Activated naive CD4-positive, alpha-beta T cell treated with anti-CD3 and anti-CD28 coated beads, Interleukin-2, amount 50 U/mL, for 72 hours (primary cell): ENCODE measurements around the gene OR3A1. TPM values are rescaled to one million over a fixed set of nuclear protein-coding genes. Genes with fewer than 3 reads are reported as not detected.
"Not testable (repeated sequence)": the region's sequence is repeated elsewhere in the genome, so short reads cannot be mapped to it uniquely, and the experiment has no call there.

Experiments
- ATAC-seq, 2 donors: fragments of 150-1000 bp; cut with Tn5 transposase; 2 replicates each; pipeline ENCODE4 v1.10.0; 2021; ENCODE audit warnings: mild to moderate bottlenecking in 2 of 2, moderate library complexity in 2 of 2
- DNase-seq, 2 donors: peaks; one replicate each; pipeline ENCODE4 v3.0.0; 2021 to 2022; ENCODE audit warnings: low spot score in 2 of 2
- H3K27ac Mint-ChIP-seq, 2 donors: one replicate each; pipeline ENCODE4 v1.8.0; 2022; ENCODE audit warnings: mild to moderate bottlenecking in 2 of 2, mixed read lengths in 2 of 2
- H3K36me3 Mint-ChIP-seq, 2 donors: one replicate each; pipeline ENCODE4 v1.8.0; 2022; ENCODE audit warnings: mixed read lengths in 2 of 2
- H3K9me3 Mint-ChIP-seq, 2 donors: one replicate each; pipeline ENCODE4 v1.8.0; 2022; ENCODE audit warnings: mixed read lengths in 2 of 2
- total RNA-seq, 2 donors: library from RNA; stranded (reverse); gene quantifications; one replicate each; pipeline ENCODE4 v1.2.3, GENCODE V29; 2022

Gene OR3A1
- under 1 TPM in 1 of 2 donors, not detected in 1; 0.25 TPM for total RNA-seq

- DNase-seq (no peak), ATAC-seq (no peak)
- H3K27ac Mint-ChIP-seq, result no peak within 1 kb of the TSS
- H3K9me3 Mint-ChIP-seq, result no peaks in the 10 kb centered on the region
- H3K36me3 Mint-ChIP-seq, result no peaks in the 10 kb centered on the region
Measured at GRCh38 chr17:3298260-3298659, at the start of gene OR3A1. Gene OR3A1, minus strand, starts transcription at chr17:3298360. Its CDS starts 5,778 bp downstream, at chr17:3292582.

DNA sequence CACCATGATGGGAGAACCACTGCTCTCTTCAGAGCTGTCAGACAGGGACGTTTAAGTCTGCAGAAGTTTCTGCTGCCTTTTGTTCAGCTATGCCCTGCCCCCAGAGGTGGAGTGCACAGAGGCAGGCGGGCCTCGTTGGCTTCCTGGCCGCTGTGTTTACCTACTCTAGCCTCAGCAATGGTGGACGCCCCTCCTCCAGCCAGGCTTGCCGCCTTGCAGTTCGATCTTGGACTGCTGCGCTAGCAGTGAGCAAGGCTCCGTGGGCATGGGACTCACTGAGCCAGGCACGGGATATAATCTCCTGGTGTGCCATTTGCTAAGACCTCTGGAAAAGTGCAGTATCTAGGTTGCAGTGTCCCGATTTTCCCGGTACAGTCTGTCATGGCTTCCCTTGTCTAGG lies 44.6 kb upstream of the OR3A1 start:
- H3K9me3 Mint-ChIP-seq, result peaks cover 17 to 25% of the 10 kb centered on the region in 2 donors
- peaks cover 0 to 31% of the 10 kb centered on the region in 2 donors for H3K36me3 Mint-ChIP-seq
- H3K27ac Mint-ChIP-seq, DNase-seq, ATAC-seq: not testable (repeated sequence)

DNA sequence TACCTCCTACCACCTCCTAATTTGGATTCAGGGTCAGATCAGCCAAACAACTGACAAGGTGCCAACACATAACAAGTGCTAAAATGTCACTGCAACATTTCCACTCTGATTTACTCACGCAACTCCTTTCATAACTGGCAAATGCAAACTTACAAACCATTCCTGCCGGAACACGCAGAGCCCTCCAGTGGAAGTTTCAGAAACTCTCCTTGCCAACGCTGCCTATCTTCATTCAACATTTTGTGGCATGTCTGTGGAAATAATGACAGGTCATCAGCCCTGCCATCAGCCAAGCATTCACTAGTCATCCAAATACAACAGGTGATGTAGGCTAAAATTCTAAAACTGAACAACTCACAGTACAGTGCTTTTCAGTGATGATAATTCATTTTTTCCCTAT lies 37.7 kb upstream of the OR3A1 start:
- DNase-seq (no peak), ATAC-seq (no peak)

GRCh38 chr17:3318336-3318735 lies 20.2 kb upstream of the OR3A1 start:
- Mint-ChIP-seq H3K9me3 (peaks cover 0 to 10% of the 10 kb centered on the region in 2 donors), H3K27ac (no peak overlapping the region), H3K36me3 (no peaks in the 10 kb centered on the region)
- no peak for DNase-seq
- no peak for ATAC-seq

More for the DNA sequence above, 37.7 kb upstream of the OR3A1 start:
- Mint-ChIP-seq H3K36me3 (peaks cover 4 to 11% of the 10 kb centered on the region in 2 donors), H3K9me3 (peaks cover 0 to 9% of the 10 kb centered on the region in 2 donors), H3K27ac (no peak overlapping the region)

GRCh38 chr17:3316836-3317235 lies 18.7 kb upstream of the OR3A1 start:
- DNase-seq (no peak), ATAC-seq (no peak)
- no peaks in the 10 kb centered on the region for H3K9me3 Mint-ChIP-seq
- no peak overlapping the region for H3K27ac Mint-ChIP-seq
- no peaks in the 10 kb centered on the region for H3K36me3 Mint-ChIP-seq

- no peak for DNase-seq
- Mint-ChIP-seq H3K36me3 (no peaks in the 10 kb centered on the region), H3K27ac (no peak overlapping the region), H3K9me3 (no peaks in the 10 kb centered on the region)
- ATAC-seq, result no peak
Measured at GRCh38 chr17:3308603-3309002, 10.4 kb upstream of the OR3A1 start.

DNA sequence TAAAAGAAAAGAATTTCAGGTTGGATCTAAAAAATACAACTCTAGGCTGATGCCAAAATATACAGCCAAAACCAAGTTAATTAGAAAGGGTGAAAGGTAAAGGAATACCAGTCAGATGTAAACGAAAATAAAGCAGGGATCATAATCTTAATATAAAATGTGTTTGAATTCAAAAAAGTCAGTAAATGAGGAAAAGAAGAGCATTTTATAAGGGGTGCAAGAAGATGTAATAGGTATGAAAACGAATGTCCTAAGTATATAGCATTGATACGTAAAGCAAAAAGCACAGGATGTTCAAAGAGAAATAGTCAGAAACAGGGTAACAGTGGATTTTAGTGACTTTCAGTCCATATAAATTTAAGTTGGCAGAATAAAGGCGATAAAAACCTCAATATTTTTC lies 2.5 kb downstream of the OR3A1 start:
- peaks cover 5% of the 10 kb centered on the region in 2 donors for H3K9me3 Mint-ChIP-seq
- H3K27ac Mint-ChIP-seq, result no peak overlapping the region
- no peaks in the 10 kb centered on the region for H3K36me3 Mint-ChIP-seq
- ATAC-seq (no peak), DNase-seq (no peak)

DNA sequence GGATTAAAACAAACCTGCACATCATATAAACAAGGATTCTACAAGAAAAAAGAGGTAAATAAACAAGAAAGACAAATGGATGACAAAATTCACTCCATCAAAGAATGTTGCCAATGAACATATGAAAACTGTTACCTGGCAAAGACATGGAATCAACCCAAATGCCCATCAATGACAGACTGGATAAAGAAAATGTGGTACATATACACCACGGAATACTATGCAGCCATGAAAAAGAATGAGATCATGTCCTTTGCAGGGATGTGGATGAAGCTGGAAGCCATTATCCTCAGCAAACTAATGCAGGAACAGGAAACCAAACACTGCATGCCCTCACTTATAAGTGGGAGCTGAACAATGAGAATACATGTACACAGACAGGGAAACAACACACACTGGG lies 4.6 kb downstream of the OR3A1 start:
- H3K36me3 Mint-ChIP-seq, H3K9me3 Mint-ChIP-seq, DNase-seq, ATAC-seq, H3K27ac Mint-ChIP-seq: not testable (repeated sequence)

DNA sequence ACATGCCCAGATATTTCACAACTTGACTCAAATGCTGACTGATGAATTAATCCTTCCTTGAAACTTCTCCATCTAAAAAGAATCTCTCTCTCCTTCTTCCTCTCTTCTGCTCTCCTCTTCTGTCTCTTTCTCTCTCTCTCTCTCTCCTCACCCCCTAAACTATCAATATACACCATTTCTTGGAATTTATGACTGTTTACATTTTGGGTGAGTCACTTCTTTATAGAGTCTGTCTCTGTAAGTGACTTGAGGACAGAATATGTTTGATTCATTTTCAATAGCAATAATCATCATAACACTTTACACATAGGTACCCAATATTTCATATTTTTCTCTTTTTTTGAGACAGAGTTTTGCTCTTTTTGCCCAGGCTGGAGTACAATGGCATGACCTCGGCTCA lies 15.3 kb downstream of the OR3A1 start:
- DNase-seq, result no peak
- no peak for ATAC-seq
- H3K9me3 Mint-ChIP-seq, result peaks cover 3 to 4% of the 10 kb centered on the region in 2 donors
- peaks cover 0 to 3% of the 10 kb centered on the region in 2 donors for H3K36me3 Mint-ChIP-seq
- H3K27ac Mint-ChIP-seq, result no peak overlapping the region

- DNase-seq (no peak), ATAC-seq (no peak)
- Mint-ChIP-seq H3K9me3 (peaks cover 12 to 14% of the 10 kb centered on the region in 2 donors), H3K36me3 (peaks cover 6 to 16% of the 10 kb centered on the region in 2 donors), H3K27ac (no peak overlapping the region)
Measured at GRCh38 chr17:3276126-3276525, 22.0 kb downstream of the OR3A1 start.

DNA sequence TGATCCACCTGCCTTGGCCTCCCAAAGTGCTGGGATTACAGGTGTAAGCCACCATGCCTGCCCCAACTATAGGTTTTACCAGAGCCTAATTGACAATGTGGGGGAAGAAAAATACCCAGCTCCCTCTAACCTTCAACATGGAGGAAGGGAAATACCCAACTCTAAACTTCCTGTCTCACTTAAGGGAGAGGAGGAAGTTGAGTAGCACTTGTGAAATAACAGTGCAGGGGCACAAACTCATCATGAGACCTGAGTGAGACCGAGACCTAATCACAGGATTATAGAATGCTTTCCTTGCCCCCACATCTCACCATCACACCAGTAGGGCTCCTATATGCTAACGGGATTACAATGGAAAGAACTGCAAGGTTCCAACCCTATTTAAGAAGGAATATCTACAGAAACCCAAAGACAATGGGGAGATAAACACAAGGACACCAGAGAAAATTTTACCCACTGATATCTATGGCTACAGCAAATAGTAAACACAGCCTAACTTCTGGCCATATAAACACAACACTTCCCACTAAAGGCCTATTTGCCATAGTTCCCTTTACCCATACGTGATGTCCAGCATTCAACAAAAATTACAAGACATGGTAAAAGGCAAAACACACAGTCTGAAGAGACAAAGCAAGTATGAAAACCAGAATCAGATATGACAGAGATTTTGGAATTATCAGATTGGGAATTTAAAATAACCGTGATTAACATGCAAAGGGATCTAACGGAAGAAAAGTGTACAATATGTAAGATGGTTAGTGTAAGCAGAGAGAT lies 26.9 kb downstream of the OR3A1 start:
- DNase-seq, result no peak
- Mint-ChIP-seq H3K36me3 (peaks cover 6 to 20% of the 10 kb centered on the region in 2 donors), H3K27ac (no peak overlapping the region), H3K9me3 (peaks cover 7 to 15% of the 10 kb centered on the region in 2 donors)
- no peak for ATAC-seq

- H3K27ac Mint-ChIP-seq, result no peak overlapping the region
- H3K36me3 Mint-ChIP-seq, result peaks cover 0 to 5% of the 10 kb centered on the region in 2 donors
- H3K9me3 Mint-ChIP-seq, result peaks cover 5 to 6% of the 10 kb centered on the region in 2 donors
- DNase-seq, result no peak
- no peak for ATAC-seq
Measured at GRCh38 chr17:3260600-3260999, 37.6 kb downstream of the OR3A1 start.

- ATAC-seq (no peak), DNase-seq (no peak)
- H3K9me3 Mint-ChIP-seq, result peaks cover 5 to 6% of the 10 kb centered on the region in 2 donors
- H3K36me3 Mint-ChIP-seq, result peaks cover 0 to 5% of the 10 kb centered on the region in 2 donors
- H3K27ac Mint-ChIP-seq, result no peak overlapping the region
Measured at GRCh38 chr17:3260163-3260562, 38.0 kb downstream of the OR3A1 start.

DNA sequence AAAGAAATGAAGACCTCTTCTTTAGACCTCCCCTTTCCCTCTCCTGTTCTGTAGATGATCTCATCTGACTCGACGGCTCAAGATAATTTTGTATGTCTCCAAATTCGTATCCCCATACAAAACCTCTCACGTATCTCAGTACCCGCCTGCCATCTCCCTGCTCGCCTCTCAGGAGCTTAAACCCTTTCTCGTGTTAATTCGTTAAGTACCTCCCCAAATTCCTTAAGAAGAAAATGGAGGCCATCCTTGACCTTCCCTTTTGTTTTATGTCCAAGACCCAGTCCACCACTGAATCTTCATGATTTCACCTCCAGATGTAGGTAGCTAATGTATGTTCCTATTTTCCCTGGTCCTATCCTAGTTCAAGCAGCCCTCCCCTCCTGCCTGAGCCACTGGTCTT lies 41.6 kb downstream of the OR3A1 start:
- ATAC-seq (no peak), DNase-seq (no peak)
- Mint-ChIP-seq H3K9me3 (peaks cover 5 to 12% of the 10 kb centered on the region in 2 donors), H3K36me3 (peaks cover 0 to 5% of the 10 kb centered on the region in 2 donors), H3K27ac (no peak overlapping the region)

- H3K36me3 Mint-ChIP-seq, ATAC-seq, H3K27ac Mint-ChIP-seq, H3K9me3 Mint-ChIP-seq, DNase-seq: not testable (repeated sequence)
Measured at GRCh38 chr17:3249013-3249412, 49.1 kb downstream of the OR3A1 start.

DNA sequence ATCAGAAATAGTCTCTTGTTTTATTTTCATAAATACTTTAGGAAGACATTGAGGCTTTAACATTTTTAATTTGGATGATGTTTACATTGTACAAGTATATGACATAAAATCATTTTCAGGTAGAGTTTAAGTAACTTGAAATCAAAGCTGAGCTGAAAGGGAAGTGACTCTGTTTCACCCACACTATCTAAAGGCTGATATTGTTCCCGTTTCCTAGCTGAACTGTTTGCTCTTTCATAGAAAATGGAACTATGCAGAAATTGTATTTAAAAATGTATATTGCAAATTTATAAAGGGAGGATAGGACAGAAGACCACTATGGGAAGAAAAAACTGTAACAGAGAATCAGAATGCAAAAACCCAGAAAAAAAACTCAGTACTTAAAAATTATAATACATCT lies 53.3 kb downstream of the OR3A1 start:
- ATAC-seq, H3K27ac Mint-ChIP-seq, H3K36me3 Mint-ChIP-seq, DNase-seq, H3K9me3 Mint-ChIP-seq: not testable (repeated sequence)

- not testable (repeated sequence) for H3K27ac Mint-ChIP-seq, H3K9me3 Mint-ChIP-seq, ATAC-seq, DNase-seq, H3K36me3 Mint-ChIP-seq
Measured at GRCh38 chr17:3241044-3241443, 57.1 kb downstream of the OR3A1 start.
